Islet precursor cell (in vitro differentiated cells): ENCODE data around the gene CBL.
A peak's percentile ranks its signal among the peaks of the same experiment; 100 is the strongest.

Source experiments
- DNase-seq: peaks from one replicate; pipeline ENCODE4 v3.0.0-alpha.2; 2018

CBL gene

GRCh38 chr11:119335091-119335654 is 129.0 kb downstream of the CBL start:
- no peak for DNase-seq

GRCh38 chr11:119335655-119336543 is 129.8 kb downstream of the CBL start:
- no peak for DNase-seq

GRCh38 chr11:119336744-119337469 is 130.8 kb downstream of the CBL start:
- DNase-seq: no peak

GRCh38 chr11:119337581-119338317 is 131.6 kb downstream of the CBL start:
- DNase-seq: peak; percentile 96

GRCh38 chr11:119338318-119338890 is 132.3 kb downstream of the CBL start:
- peak; percentile 91 for DNase-seq

- peak; percentile 30 for DNase-seq
These were observed 132.9 kb downstream of the CBL start for GRCh38 chr11:119338965-119339588.

- DNase-seq: peak; percentile 77
These were observed 133.6 kb downstream of the CBL start for GRCh38 chr11:119339589-119340334.

GRCh38 chr11:119340335-119341221 is 134.4 kb downstream of the CBL start, which contains the start of gene C1QTNF5:
Gene C1QTNF5, minus strand, starts transcription at chr11:119340883. Its CDS starts 486 bp downstream, at chr11:119340397.
- no peak for DNase-seq

- DNase-seq: peak; percentile 40
These were observed 135.3 kb downstream of the CBL start for GRCh38 chr11:119341222-119342022.

GRCh38 chr11:119342023-119342300 is 135.8 kb downstream of the CBL start:
- DNase-seq: no peak

- DNase-seq: peak; percentile 46
These were observed 136.4 kb downstream of the CBL start for GRCh38 chr11:119342362-119343130.

- peak; percentile 34 for DNase-seq
These were observed 137.6 kb downstream of the CBL start for GRCh38 chr11:119343726-119344125.

GRCh38 chr11:119344291-119345010 is 138.3 kb downstream of the CBL start:
- DNase-seq: no peak

- DNase-seq: no peak
These were observed 139.5 kb downstream of the CBL start for GRCh38 chr11:119345685-119346084.

GRCh38 chr11:119346605-119347004 is 140.5 kb downstream of the CBL start, which contains the start of gene MFRP:
Gene MFRP, minus strand, starts transcription at chr11:119346705. Its CDS starts 192 bp downstream, at chr11:119346513.
- no peak for DNase-seq

GRCh38 chr11:119347242-119347641 is 141.1 kb downstream of the CBL start:
- no peak for DNase-seq

- no peak for DNase-seq
These were observed 141.9 kb downstream of the CBL start for GRCh38 chr11:119347940-119348605.
